EL (cell line): ENCODE results near the gene PRKN.

Experiments
- DNase-seq: peaks from one replicate; pipeline ENCODE4 v3.0.0-alpha.2; 2016

The PRKN gene

GRCh38 chr6:161744211-161745067, 983.1 kb downstream of the PRKN start:
- no peak for DNase-seq

GRCh38 chr6:161743509-161744178, 983.9 kb downstream of the PRKN start:
- DNase-seq = no peak

GRCh38 chr6:161740486-161740885, 987.1 kb downstream of the PRKN start:
- no peak for DNase-seq

- no peak for DNase-seq
Observed at GRCh38 chr6:161736781-161737292, 990.7 kb downstream of the PRKN start.

GRCh38 chr6:161736326-161736725, 991.2 kb downstream of the PRKN start:
- no peak for DNase-seq

GRCh38 chr6:161732594-161732993, 995.0 kb downstream of the PRKN start:
- DNase-seq = no peak

- no peak for DNase-seq
Observed at GRCh38 chr6:161727083-161727833, 1000.3 kb downstream of the PRKN start.

- no peak for DNase-seq
Observed at GRCh38 chr6:161722394-161722793, 1005.2 kb downstream of the PRKN start.

- DNase-seq = no peak
Observed at GRCh38 chr6:161721511-161721910, 1006.1 kb downstream of the PRKN start.

- no peak for DNase-seq
Observed at GRCh38 chr6:161716176-161716575, 1011.4 kb downstream of the PRKN start.

- DNase-seq = no peak
Observed at GRCh38 chr6:161711938-161712337, 1015.6 kb downstream of the PRKN start.

- DNase-seq = no peak
Observed at GRCh38 chr6:161711515-161711914, 1016.1 kb downstream of the PRKN start.

GRCh38 chr6:161710698-161711097, 1016.9 kb downstream of the PRKN start:
- no peak for DNase-seq

- no peak for DNase-seq
Observed at GRCh38 chr6:161701056-161701455, 1026.5 kb downstream of the PRKN start.

- no peak for DNase-seq
Observed at GRCh38 chr6:161696801-161697200, 1030.8 kb downstream of the PRKN start.

- DNase-seq = peak; percentile 3
Observed at GRCh38 chr6:161694995-161695394, 1032.6 kb downstream of the PRKN start.

GRCh38 chr6:161686655-161687054, 1040.9 kb downstream of the PRKN start:
- DNase-seq = no peak

- no peak for DNase-seq
Observed at GRCh38 chr6:161684731-161685475, 1042.7 kb downstream of the PRKN start.

GRCh38 chr6:161683400-161683799, 1044.2 kb downstream of the PRKN start:
- no peak for DNase-seq

- no peak for DNase-seq
Observed at GRCh38 chr6:161682982-161683381, 1044.6 kb downstream of the PRKN start.

- no peak for DNase-seq
Observed at GRCh38 chr6:161679980-161680538, 1047.5 kb downstream of the PRKN start.

GRCh38 chr6:161677188-161677587, 1050.4 kb downstream of the PRKN start:
- no peak for DNase-seq
